OCI-LY3 (cell line): ENCODE measurements around the gene DNMT1.

ENCODE experiments used
- EZH2phosphoT487 ChIP-seq: fragments of 200-600 bp; shearing (Covaris generic); IDR thresholded peaks from 2 replicates; pipeline ENCODE4 v1.6.1; 2018; ENCODE audit warnings: antibody characterized with exemption, mixed run types, low read depth
- TF ChIP-seq, protein P1 (sequence below): fragments of 200-600, 300-600 bp; sonication (generic); IDR thresholded peaks from 2 replicates; pipeline ENCODE4 v1.5.1; 2014; ENCODE audit warnings: antibody characterized with exemption, low read length, low read depth

- TF ChIP-seq, protein P1, sequence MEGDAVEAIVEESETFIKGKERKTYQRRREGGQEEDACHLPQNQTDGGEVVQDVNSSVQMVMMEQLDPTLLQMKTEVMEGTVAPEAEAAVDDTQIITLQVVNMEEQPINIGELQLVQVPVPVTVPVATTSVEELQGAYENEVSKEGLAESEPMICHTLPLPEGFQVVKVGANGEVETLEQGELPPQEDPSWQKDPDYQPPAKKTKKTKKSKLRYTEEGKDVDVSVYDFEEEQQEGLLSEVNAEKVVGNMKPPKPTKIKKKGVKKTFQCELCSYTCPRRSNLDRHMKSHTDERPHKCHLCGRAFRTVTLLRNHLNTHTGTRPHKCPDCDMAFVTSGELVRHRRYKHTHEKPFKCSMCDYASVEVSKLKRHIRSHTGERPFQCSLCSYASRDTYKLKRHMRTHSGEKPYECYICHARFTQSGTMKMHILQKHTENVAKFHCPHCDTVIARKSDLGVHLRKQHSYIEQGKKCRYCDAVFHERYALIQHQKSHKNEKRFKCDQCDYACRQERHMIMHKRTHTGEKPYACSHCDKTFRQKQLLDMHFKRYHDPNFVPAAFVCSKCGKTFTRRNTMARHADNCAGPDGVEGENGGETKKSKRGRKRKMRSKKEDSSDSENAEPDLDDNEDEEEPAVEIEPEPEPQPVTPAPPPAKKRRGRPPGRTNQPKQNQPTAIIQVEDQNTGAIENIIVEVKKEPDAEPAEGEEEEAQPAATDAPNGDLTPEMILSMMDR: no peak
- no peak for TF ChIP-seq EZH2phosphoT487
Measured at GRCh38 chr19:10152100-10152499, 42.7 kb downstream of the DNMT1 start.
